OCI-M2 (cell line): ENCODE data around the gene SUN2.

Experiments used
- DNase-seq: peaks from one replicate; lab custom pipeline; 2025; ENCODE audit not compliant: unreplicated experiment; lab: John Stamatoyannopoulos, UW

SUN2 gene

DNA sequence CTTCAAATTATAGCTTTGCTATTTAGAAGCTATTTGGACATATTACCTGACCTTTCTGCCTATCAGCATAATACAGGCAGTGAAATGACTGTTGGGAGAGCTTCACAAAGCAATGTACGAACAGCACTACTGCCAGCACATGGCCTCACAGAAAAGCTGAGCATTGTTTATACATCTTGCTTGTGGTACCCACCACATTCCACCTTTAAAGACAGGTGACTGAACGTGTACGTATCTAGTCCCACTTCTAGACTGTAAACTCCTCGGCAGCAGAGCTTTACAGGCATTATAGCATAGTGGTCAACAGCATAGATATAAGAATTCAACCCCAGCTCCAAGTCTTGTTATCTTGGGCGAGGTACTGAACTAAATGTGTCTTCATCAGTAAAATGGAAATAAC lies 56.7 kb downstream of the SUN2 start:
- DNase-seq: no peak

DNA sequence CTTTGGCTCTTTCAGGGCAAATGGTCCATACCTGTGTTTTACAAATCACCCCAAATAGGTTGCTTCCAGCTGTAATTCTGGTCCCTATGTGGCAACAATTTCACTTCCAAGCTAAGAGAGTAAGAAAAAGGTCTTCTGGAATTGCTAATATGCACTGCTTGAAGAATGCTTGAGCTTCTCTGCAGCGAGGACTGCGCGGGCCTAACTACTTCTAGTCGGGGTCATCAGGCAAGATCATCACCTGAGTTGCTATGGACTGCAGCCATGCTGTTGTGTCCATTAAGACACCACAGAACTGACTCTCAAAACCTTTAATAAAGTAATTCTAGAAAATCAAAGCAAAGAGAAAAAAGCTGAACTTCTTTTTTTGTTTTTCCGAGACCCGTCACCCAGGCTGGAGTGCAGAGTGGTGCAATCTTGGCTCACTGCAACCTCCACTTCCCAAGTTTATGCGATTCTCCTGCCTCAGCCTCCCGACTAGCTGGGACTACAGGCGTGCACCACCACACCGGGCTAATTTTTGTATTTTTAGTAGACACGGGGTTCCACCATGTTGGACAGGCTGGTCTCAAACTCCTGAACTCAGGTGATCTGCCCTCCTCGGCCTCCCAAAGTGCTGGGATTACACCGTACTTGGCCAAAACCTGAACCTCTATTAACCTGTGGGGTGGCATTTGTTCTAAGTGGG lies 57.2 kb downstream of the SUN2 start:
- DNase-seq: no peak

GRCh38 chr22:38697425-38698089 lies 58.2 kb downstream of the SUN2 start:
- no peak for DNase-seq

DNA sequence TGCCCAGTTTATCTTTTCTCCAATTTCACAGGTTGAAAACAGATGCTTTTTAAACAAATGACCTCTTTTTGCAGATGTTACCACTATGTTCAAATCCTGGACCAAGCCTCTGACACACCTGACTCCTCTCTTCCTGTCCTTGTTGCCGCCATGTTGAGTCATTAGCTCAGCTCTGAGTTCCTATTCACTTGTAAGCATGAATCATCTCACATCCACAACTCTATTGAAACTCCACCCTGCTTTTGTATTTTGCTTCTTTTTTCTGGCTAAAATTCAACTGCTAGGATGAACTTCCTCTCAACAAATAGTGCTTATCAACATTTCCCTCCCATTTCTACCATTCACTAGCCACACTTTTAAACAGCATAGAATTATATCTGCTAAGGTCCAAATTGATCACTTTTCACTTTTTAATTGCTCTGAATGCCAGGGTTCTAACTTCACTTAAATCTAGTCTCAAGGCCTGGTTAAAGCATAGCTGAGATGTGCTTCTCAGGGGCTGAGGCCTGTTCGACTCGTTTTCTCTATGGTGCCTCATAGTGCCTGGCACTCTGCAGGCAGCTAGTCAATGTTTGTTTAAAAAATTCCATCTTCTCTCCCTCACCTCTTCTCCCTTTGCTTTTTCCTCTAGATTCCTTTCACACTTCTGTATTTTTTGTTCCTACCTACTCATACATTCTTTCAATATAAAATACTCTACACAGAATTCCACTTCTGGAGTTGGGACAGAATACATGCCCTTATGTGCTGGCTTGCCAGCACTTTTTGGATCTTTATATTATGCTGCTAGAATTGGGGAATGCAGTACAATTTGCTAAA lies 59.0 kb downstream of the SUN2 start:
- DNase-seq: no peak

- no peak for DNase-seq
These were observed 60.9 kb downstream of the SUN2 start for GRCh38 chr22:38694940-38695339.

GRCh38 chr22:38694049-38694448 lies 61.7 kb downstream of the SUN2 start:
- DNase-seq: no peak

- DNase-seq: no peak
These were observed 66.1 kb downstream of the SUN2 start for GRCh38 chr22:38689651-38690050.

GRCh38 chr22:38685761-38686160 lies 70.0 kb downstream of the SUN2 start:
- DNase-seq: no peak

GRCh38 chr22:38684895-38685294 lies 70.9 kb downstream of the SUN2 start:
- no peak for DNase-seq
